Measurements from ENCODE around the gene KMT2A.

DNA sequence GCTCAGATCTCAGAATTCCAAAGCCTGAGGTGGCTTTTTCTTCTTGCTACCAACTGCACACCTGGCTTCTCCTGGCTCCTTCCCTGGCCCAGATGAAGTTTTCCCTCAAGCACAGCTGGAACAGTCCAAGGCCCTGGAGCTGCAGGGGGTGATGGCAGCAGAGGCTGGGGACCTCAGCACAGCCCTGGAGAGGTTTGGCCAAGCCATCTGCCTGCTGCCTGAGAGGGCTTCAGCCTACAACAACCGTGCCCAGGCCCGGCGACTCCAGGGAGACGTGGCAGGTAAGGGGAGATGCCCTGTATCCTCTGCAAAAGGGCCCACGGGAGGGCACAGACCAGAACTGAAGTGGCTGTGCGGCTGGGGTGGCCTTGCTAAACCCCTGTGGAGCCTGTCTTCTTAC is 92.2 kb downstream of the KMT2A start:
- TF ChIP-seq, protein P1, sequence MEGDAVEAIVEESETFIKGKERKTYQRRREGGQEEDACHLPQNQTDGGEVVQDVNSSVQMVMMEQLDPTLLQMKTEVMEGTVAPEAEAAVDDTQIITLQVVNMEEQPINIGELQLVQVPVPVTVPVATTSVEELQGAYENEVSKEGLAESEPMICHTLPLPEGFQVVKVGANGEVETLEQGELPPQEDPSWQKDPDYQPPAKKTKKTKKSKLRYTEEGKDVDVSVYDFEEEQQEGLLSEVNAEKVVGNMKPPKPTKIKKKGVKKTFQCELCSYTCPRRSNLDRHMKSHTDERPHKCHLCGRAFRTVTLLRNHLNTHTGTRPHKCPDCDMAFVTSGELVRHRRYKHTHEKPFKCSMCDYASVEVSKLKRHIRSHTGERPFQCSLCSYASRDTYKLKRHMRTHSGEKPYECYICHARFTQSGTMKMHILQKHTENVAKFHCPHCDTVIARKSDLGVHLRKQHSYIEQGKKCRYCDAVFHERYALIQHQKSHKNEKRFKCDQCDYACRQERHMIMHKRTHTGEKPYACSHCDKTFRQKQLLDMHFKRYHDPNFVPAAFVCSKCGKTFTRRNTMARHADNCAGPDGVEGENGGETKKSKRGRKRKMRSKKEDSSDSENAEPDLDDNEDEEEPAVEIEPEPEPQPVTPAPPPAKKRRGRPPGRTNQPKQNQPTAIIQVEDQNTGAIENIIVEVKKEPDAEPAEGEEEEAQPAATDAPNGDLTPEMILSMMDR (conservative IDR thresholded peaks at IDR 0.05; ENCODE audit: low read length), result no peak
- TF ChIP-seq EZH2phosphoT487 (IDR thresholded peaks at IDR 0.05; ENCODE audit: borderline replicate concordance), result no peak

All from Loucy (cell line).